SJSA1 (cell line): ENCODE results near the gene PEMT. TPM values are rescaled to one million over a fixed set of nuclear protein-coding genes. Genes with fewer than 3 reads are reported as not detected.

Experiments
- DNase-seq, 2 experiments: peaks; one replicate each; pipeline ENCODE4 v3.0.0-alpha.2; 2015 to 2020; ENCODE audit warnings: low spot score in 2 of 2, low read depth in 1 of 2
- H3K27ac ChIP-seq: fragments of 250-450 bp; sonication (Bioruptor Pico); 2 replicates; pipeline ENCODE4 v1.5.1; 2020; ENCODE audit warnings: mild to moderate bottlenecking, moderate library complexity
- H3K27me3 ChIP-seq: fragments of 250-450 bp; sonication (Bioruptor Pico); replicated peaks from 2 replicates; pipeline ENCODE4 v1.5.1; 2020; ENCODE audit warnings: mild to moderate bottlenecking, moderate library complexity
- H3K36me3 ChIP-seq: fragments of 250-450 bp; sonication (Bioruptor Pico); 2 replicates; pipeline ENCODE4 v1.5.1; 2020; ENCODE audit warnings: mild to moderate bottlenecking
- H3K4me1 ChIP-seq: fragments of 250-450 bp; sonication (Bioruptor Pico); replicated peaks from 2 replicates; pipeline ENCODE4 v1.6.1; 2021; ENCODE audit warnings: mild to moderate bottlenecking
- H3K4me3 ChIP-seq: fragments of 250-450 bp; sonication (Bioruptor Pico); 2 replicates; pipeline ENCODE4 v1.5.1; 2020; ENCODE audit warnings: mild to moderate bottlenecking
- H3K9me3 ChIP-seq: fragments of 250-450 bp; sonication (Bioruptor Pico); replicated peaks from 2 replicates; pipeline ENCODE4 v1.5.1; 2020; ENCODE audit warnings: mild to moderate bottlenecking
- total RNA-seq: library from RNA; depleted of rRNA; stranded (reverse); fragments of >200 nt; shearing (Covaris generic); gene quantifications from 2 replicates; pipeline ENCODE4 v1.2.3, GENCODE V29; 2014

Gene PEMT
- total RNA-seq, 1 experiment from 2014 or later: 49.2 TPM

GRCh38 chr17:17511293-17511741 lies 80.2 kb downstream of the PEMT start:
- no peaks in the 10 kb centered on the region for H3K36me3 ChIP-seq
- no peak overlapping the region for H3K4me3 ChIP-seq
- H3K27me3 ChIP-seq: no peaks in the 10 kb centered on the region
- no peak overlapping the region for H3K27ac ChIP-seq
- H3K9me3 ChIP-seq: no peaks in the 10 kb centered on the region
- H3K4me1 ChIP-seq: peaks cover 44% of the 10 kb centered on the region
- no peak for DNase-seq

- H3K4me3 ChIP-seq: no peak overlapping the region
- H3K27me3 ChIP-seq: no peaks in the 10 kb centered on the region
- peaks cover 38% of the 10 kb centered on the region for H3K4me1 ChIP-seq
- DNase-seq: no peak
- no peaks in the 10 kb centered on the region for H3K9me3 ChIP-seq
- H3K36me3 ChIP-seq: no peaks in the 10 kb centered on the region
- H3K27ac ChIP-seq: no peak overlapping the region
Measured at GRCh38 chr17:17510456-17511292, 80.8 kb downstream of the PEMT start.

DNA sequence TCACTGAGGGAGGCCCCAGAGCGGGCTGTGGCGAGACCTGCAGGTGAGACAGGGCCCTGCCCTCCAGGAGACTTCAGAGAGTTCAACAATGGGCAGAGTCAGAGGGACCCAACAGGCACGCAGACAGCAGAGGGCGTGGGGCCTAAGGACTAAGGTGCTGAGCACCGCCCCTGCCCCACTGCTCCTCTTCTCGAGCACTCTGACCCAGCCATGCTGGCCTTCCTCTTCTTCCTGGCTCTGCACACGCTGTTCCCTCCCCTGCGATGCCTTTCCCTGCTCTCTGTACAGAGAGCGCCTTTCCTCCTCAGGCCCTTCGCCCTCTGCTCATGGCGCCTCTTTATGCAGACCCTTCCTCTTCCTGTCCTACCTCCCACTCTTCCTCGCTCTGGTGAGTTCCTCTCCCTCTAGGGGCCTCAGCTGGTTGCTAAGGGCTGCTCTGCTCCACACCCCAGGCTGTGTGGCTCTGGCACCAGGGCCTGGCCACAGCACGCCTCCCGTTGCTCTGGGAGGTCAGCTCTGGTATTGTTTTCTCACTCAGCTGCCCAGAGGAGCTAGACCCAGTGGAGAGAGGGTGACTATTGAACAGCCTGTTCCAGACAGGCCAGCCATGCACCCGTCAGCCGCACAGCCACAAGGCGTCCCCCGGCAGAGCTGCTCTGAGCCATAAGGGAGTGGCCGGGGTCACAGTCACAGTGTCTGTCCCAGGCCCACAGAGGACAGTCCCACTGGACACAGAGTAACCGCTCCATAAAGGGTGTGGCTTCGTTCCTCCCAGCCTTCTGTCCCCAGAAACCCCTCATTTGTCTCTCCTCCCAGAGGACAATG lies 81.7 kb downstream of the PEMT start:
- Histone ChIP-seq H3K36me3 (no peaks in the 10 kb centered on the region), H3K27ac (no peak overlapping the region), H3K4me1 (peaks cover 29% of the 10 kb centered on the region), H3K4me3 (no peak overlapping the region), H3K27me3 (no peaks in the 10 kb centered on the region), H3K9me3 (no peaks in the 10 kb centered on the region)
- DNase-seq: no peak

DNA sequence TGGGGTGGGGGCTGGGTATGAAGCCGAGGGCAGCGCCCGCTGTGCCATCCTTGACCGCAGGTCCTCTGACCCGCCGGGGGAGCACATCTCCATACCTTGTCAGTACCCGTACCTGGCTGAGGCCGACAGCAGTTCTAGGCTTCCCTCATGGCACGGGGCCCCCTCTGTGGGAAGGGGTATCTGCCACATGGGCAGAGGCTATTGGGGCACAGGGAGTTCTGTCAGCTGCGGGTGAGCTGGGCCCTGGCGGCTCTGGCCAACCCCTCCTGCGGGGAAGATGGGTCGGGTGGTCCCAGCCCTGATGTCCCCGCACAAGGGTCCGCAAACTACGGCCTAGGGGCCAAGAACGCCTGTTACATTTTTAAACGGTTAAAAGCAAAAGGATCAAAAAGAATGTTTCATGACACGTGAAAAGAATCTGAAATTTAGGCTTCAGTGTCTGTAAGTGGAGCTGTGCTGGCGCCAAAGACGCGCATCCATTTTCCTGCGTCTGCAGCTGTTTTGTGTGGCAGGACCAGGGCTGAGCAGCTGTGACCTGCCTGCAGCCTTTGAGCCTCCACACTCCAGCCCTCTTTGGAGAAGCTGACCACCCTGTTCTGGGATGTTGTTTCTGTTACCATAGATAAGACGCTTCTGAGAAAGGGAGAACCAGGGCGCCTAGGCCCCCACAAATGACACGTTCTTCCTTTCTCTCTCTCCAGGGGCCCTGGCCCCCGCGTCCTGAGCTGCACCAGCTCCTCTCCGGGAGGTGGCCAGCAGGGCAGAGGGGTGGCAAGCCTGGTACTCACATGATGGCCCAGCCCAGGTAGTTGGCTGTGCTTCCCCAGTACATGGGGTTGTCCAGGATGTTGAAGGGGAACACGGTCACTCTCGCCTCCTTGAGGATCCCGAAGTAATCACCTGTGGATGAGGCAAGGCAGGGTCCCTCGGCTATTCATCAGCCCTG lies 82.6 kb downstream of the PEMT start:
- no peaks in the 10 kb centered on the region for H3K9me3 ChIP-seq
- peaks cover 23% of the 10 kb centered on the region for H3K4me1 ChIP-seq
- H3K27me3 ChIP-seq: no peaks in the 10 kb centered on the region
- H3K4me3 ChIP-seq: no peak overlapping the region
- no peaks in the 10 kb centered on the region for H3K36me3 ChIP-seq
- H3K27ac ChIP-seq: no peak overlapping the region
- no peak for DNase-seq

- H3K4me3 ChIP-seq: no peak overlapping the region
- H3K27me3 ChIP-seq: no peaks in the 10 kb centered on the region
- no peak for DNase-seq
- H3K27ac ChIP-seq: no peak overlapping the region
- H3K9me3 ChIP-seq: no peaks in the 10 kb centered on the region
- H3K36me3 ChIP-seq: no peaks in the 10 kb centered on the region
- peaks cover 21% of the 10 kb centered on the region for H3K4me1 ChIP-seq
Measured at GRCh38 chr17:17508019-17508535, 83.4 kb downstream of the PEMT start.

- DNase-seq: no peak
- Histone ChIP-seq H3K4me3 (no peak overlapping the region), H3K36me3 (no peaks in the 10 kb centered on the region), H3K27ac (no peak overlapping the region), H3K27me3 (no peaks in the 10 kb centered on the region), H3K9me3 (no peaks in the 10 kb centered on the region), H3K4me1 (peaks cover 15% of the 10 kb centered on the region)
Measured at GRCh38 chr17:17507465-17508011, 84.0 kb downstream of the PEMT start.

GRCh38 chr17:17506893-17507464 lies 84.5 kb downstream of the PEMT start:
- peaks cover 10% of the 10 kb centered on the region for H3K4me1 ChIP-seq
- H3K27me3 ChIP-seq: no peaks in the 10 kb centered on the region
- no peak overlapping the region for H3K27ac ChIP-seq
- no peaks in the 10 kb centered on the region for H3K36me3 ChIP-seq
- DNase-seq: no peak
- no peaks in the 10 kb centered on the region for H3K9me3 ChIP-seq
- H3K4me3 ChIP-seq: no peak overlapping the region

DNA sequence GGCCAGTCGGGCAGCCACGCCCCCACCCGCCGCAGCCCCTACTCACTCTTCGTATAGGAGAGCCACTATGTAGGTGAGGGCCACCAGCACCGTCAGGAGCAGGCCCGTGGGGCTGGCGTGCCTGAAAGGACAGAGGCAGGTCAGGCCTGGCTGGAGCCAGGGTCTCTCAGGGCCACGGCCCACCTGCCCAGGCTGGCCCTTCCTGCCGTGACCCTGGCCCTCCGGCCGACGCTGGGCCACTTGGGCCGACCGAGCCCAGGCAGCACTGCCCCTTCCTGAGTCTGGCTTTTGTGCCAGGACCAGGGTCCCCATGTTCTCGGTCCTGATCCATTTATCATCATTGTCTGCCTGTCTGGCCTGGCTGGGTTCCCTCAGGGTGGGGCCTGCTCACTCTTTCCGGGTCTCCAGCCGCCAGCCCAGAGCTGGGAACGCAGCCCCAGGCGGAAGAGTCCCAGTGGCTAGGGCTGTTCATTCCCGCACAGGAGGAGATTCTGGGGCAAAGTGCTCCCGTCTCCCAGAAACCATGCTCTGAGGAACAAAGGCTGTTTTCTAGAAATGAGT lies 85.2 kb downstream of the PEMT start:
- Histone ChIP-seq H3K4me1 (peaks cover 4% of the 10 kb centered on the region), H3K36me3 (no peaks in the 10 kb centered on the region), H3K27me3 (no peaks in the 10 kb centered on the region), H3K9me3 (no peaks in the 10 kb centered on the region), H3K4me3 (no peak overlapping the region), H3K27ac (no peak overlapping the region)
- no peak for DNase-seq

- no peak overlapping the region for H3K27ac ChIP-seq
- no peaks in the 10 kb centered on the region; the same call in 1 of the 2 replicates for H3K4me1 ChIP-seq
- H3K4me3 ChIP-seq: no peak overlapping the region
- DNase-seq: no peak
- H3K27me3 ChIP-seq: no peaks in the 10 kb centered on the region
- no peaks in the 10 kb centered on the region for H3K36me3 ChIP-seq
- H3K9me3 ChIP-seq: no peaks in the 10 kb centered on the region
Measured at GRCh38 chr17:17505610-17506171, 85.8 kb downstream of the PEMT start.

DNA sequence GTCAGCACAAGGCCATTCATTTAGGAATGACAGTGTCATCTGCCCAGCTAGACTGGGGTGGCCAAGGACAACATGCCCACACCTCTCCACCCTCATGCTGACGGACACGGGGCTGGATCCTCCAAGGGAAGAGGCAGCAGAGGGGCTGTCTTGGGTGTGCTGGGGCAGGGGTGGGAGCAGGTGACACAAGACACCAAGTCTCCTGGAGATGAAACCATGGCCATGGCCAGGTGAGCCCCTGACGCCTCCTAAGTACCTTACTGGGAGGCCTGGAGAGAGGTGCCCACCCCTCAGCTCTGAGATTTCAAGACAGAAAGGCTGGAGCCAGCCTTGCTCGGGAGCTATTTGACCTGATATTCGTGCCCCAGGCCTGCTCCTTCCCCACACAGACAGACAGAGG lies 86.4 kb downstream of the PEMT start:
- no peaks in the 10 kb centered on the region for H3K4me1 ChIP-seq
- H3K27ac ChIP-seq: no peak overlapping the region
- H3K4me3 ChIP-seq: no peak overlapping the region
- no peaks in the 10 kb centered on the region for H3K36me3 ChIP-seq
- no peaks in the 10 kb centered on the region for H3K27me3 ChIP-seq
- H3K9me3 ChIP-seq: no peaks in the 10 kb centered on the region
- DNase-seq: no peak

DNA sequence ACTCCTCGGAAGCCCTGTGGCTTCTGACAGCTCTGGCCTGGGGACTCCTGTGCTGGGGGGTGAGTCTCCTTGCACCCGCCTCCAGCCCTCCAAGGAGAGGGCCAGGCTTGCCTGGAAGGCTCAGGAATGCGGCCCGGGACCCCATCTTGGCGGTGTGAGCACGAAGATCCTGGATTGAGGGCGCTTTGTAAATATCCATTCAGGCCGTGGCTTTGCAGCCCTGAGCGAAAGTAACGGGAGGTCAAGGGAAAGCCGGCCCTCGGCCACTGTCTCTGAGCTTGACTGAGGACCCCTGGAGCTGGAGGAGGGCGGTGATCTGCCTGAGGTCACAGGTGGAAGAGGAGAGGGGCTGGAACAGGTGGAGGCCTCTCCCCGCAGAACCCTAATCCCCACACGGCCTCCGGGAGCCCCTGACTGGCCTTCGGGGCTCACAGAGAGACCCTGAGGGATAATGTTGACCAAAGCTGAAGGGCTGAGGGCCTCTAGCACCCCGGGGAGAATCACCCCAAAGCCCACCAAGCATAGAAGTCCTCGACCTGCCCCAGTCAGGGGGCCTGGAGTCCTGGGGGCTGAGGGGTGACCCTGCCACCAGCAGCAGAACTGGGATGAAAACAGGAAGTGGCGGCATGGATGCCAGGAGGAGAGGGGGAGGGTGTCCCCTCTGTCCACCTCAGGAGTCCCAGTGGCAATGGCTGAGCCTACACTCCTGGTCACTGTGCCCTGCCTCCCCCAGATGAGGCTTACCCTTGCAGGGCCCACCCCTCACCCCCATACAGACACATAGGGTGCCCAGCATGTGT lies 87.0 kb downstream of the PEMT start:
- Histone ChIP-seq H3K9me3 (no peaks in the 10 kb centered on the region), H3K36me3 (no peaks in the 10 kb centered on the region), H3K27me3 (no peaks in the 10 kb centered on the region), H3K4me3 (no peak overlapping the region), H3K4me1 (no peaks in the 10 kb centered on the region), H3K27ac (no peak overlapping the region)
- no peak for DNase-seq
